Measurements from ENCODE around the gene ODF2.

GRCh38 chr9:128424268-128424780 lies 31.5 kb upstream of the ODF2 start:
- no peak for TF ChIP-seq NFRKB (IDR thresholded peaks at IDR 0.05)
- no peak for TF ChIP-seq FOXA1 (IDR thresholded peaks at IDR 0.05)
- TF ChIP-seq ZNF384 (IDR thresholded peaks at IDR 0.05): no peak
- no peak for TF ChIP-seq ARNT (IDR thresholded peaks at IDR 0.05)
- TF ChIP-seq FOXK2 (IDR thresholded peaks at IDR 0.05): no peak
- no peak for TF ChIP-seq TARDBP (IDR thresholded peaks at IDR 0.05)
- no peak for TF ChIP-seq PKNOX1 (IDR thresholded peaks at IDR 0.05)
- TF ChIP-seq HDGF (IDR thresholded peaks at IDR 0.05; ENCODE audit: borderline replicate concordance): no peak
- no peak for TF ChIP-seq ELF4 (IDR thresholded peaks at IDR 0.05)
